H9 (cell line): ENCODE measurements around the gene GNAO1. TPM values are rescaled to one million over a fixed set of nuclear protein-coding genes. Genes with fewer than 3 reads are reported as not detected.

Experiments used
- DNase-seq: peaks from one replicate; pipeline ENCODE4 v3.0.0-alpha.2; 2017
- H2AFZ ChIP-seq: one replicate; pipeline ENCODE4 v1.6.1; 2013; ENCODE audit warnings: mild to moderate bottlenecking, low read length, control low read depth, moderate library complexity
- H2AK5ac ChIP-seq: 2 replicates; pipeline ENCODE4 v1.6.1; 2013; ENCODE audit warnings: low read length, control low read depth, mixed read lengths; ENCODE audit not compliant: insufficient read length
- H2BK120ac ChIP-seq: one replicate; pipeline ENCODE4 v1.6.1; 2013; ENCODE audit warnings: low read depth, mild to moderate bottlenecking, low read length, control low read depth, inconsistent platforms; ENCODE audit not compliant: poor library complexity, severe bottlenecking
- H2BK12ac ChIP-seq: 2 replicates; pipeline ENCODE4 v1.6.1; 2013; ENCODE audit warnings: low read length, control low read depth, mixed read lengths, low read depth; ENCODE audit not compliant: insufficient read length
- H2BK15ac ChIP-seq: 2 replicates; pipeline ENCODE4 v1.6.1; 2013; ENCODE audit warnings: low read depth, low read length, control low read depth
- H2BK20ac ChIP-seq: one replicate; pipeline ENCODE4 v1.6.1; 2013; ENCODE audit warnings: low read depth, mild to moderate bottlenecking, low read length, control low read depth, inconsistent platforms; ENCODE audit not compliant: poor library complexity, severe bottlenecking
- H2BK5ac ChIP-seq: 2 replicates; pipeline ENCODE4 v1.6.1; 2013; ENCODE audit warnings: low read length, control low read depth, mixed read lengths; ENCODE audit not compliant: insufficient read length
- H3K14ac ChIP-seq: 2 replicates; pipeline ENCODE4 v1.6.1; 2013; ENCODE audit warnings: low read length, control low read depth; ENCODE audit not compliant: insufficient read depth
- H3K18ac ChIP-seq: 2 replicates; pipeline ENCODE4 v1.6.1; 2013; ENCODE audit warnings: low read depth, mild to moderate bottlenecking, mixed read lengths, low read length, control low read depth; ENCODE audit not compliant: insufficient read length
- H3K23ac ChIP-seq: 2 replicates; pipeline ENCODE4 v1.6.1; 2013; ENCODE audit warnings: low read length, control low read depth, mixed read lengths, low read depth; ENCODE audit not compliant: insufficient read length
- H3K23me2 ChIP-seq: 2 replicates; pipeline ENCODE4 v1.6.1; 2013; ENCODE audit warnings: low read depth, mild to moderate bottlenecking, mixed read lengths, low read length, control low read depth; ENCODE audit not compliant: insufficient read length, poor library complexity, severe bottlenecking
- H3K27ac ChIP-seq: 2 replicates; pipeline ENCODE4 v1.5.1; 2013; ENCODE audit warnings: low read length, control low read depth, mixed read lengths, low read depth; ENCODE audit not compliant: insufficient read length
- H3K27me3 ChIP-seq: 2 replicates; pipeline ENCODE4 v1.6.1; 2013; ENCODE audit warnings: low read length, control low read depth, inconsistent platforms; ENCODE audit not compliant: insufficient read depth
- H3K4ac ChIP-seq: 2 replicates; pipeline ENCODE4 v1.6.1; 2013; ENCODE audit warnings: low read depth, mild to moderate bottlenecking, control low read depth, inconsistent platforms, low read length, moderate library complexity
- H3K4me1 ChIP-seq: 2 replicates; pipeline ENCODE4 v1.6.1; 2013; ENCODE audit warnings: low read length, control low read depth, inconsistent platforms; ENCODE audit not compliant: insufficient read depth
- H3K4me2 ChIP-seq: 2 replicates; pipeline ENCODE4 v1.6.1; 2013; ENCODE audit warnings: low read length, control low read depth, mixed read lengths; ENCODE audit not compliant: insufficient read length, insufficient read depth
- H3K56ac ChIP-seq: 2 replicates; pipeline ENCODE4 v1.6.1; 2013; ENCODE audit warnings: low read depth, mild to moderate bottlenecking, mixed read lengths, low read length, control low read depth; ENCODE audit not compliant: insufficient read length
- H3K79me1 ChIP-seq: 2 replicates; pipeline ENCODE4 v1.6.1; 2013; ENCODE audit warnings: low read depth, mild to moderate bottlenecking, moderate library complexity, low read length, control low read depth, inconsistent platforms; ENCODE audit not compliant: insufficient read depth, poor library complexity, severe bottlenecking
- H3K79me2 ChIP-seq: 2 replicates; pipeline ENCODE4 v1.6.1; 2013; ENCODE audit warnings: low read length, control low read depth, inconsistent platforms; ENCODE audit not compliant: insufficient read depth
- H3K9ac ChIP-seq: 2 replicates; pipeline ENCODE4 v1.6.1; 2013; ENCODE audit warnings: low read length, control low read depth, mixed read lengths; ENCODE audit not compliant: insufficient read length; ENCODE audit errors: extremely low read depth
- H3K9me3 ChIP-seq: one replicate; pipeline ENCODE4 v1.6.1; 2013; ENCODE audit warnings: low read depth, low read length, inconsistent platforms; ENCODE audit not compliant: control insufficient read depth
- H3T11ph ChIP-seq: one replicate; pipeline ENCODE4 v1.6.1; 2013; ENCODE audit warnings: mild to moderate bottlenecking, low read length, control low read depth, inconsistent platforms
- H4K20me1 ChIP-seq: one replicate; pipeline ENCODE4 v1.6.1; 2013; ENCODE audit not compliant: control insufficient read depth, insufficient read length, insufficient read depth
- H4K5ac ChIP-seq: 2 replicates; pipeline ENCODE4 v1.6.1; 2013; ENCODE audit warnings: low read depth, mild to moderate bottlenecking, mixed read lengths, low read length, control low read depth; ENCODE audit not compliant: insufficient read length
- H4K8ac ChIP-seq: replicated peaks from 2 replicates; pipeline ENCODE4 v1.6.1; 2013; ENCODE audit warnings: low read length, control low read depth, mixed read lengths, low read depth; ENCODE audit not compliant: insufficient read length
- H4K91ac ChIP-seq: 2 replicates; pipeline ENCODE4 v1.6.1; 2013; ENCODE audit warnings: low read depth, mild to moderate bottlenecking, moderate library complexity, mixed read lengths, low read length, control low read depth; ENCODE audit not compliant: insufficient read length
- H3K27ac Mint-ChIP-seq, 3 experiments: 2 replicates in 2 of 3; 3 replicates in 1 of 3; pipeline ENCODE4 v1.8.0; 2020 to 2021; ENCODE audit warnings: mixed read lengths in 3 of 3, mild to moderate bottlenecking in 1 of 3, moderate library complexity in 1 of 3
- H3K27me3 Mint-ChIP-seq: 2 replicates; pipeline ENCODE4 v1.8.0; 2021; ENCODE audit warnings: low read depth, mild to moderate bottlenecking, moderate library complexity, mixed read lengths
- H3K36me3 Mint-ChIP-seq, 3 experiments: 2 replicates in 2 of 3; 3 replicates in 1 of 3; pipeline ENCODE4 v1.8.0; 2020 to 2021; ENCODE audit warnings: low read depth in 3 of 3, mixed read lengths in 3 of 3; ENCODE audit not compliant: insufficient read depth in 1 of 3
- H3K4me1 Mint-ChIP-seq, 2 experiments: 2 replicates each; pipeline ENCODE4 v1.8.0; 2020; ENCODE audit warnings: mixed read lengths in 2 of 2
- H3K4me3 Mint-ChIP-seq, 2 experiments: 2 replicates in 1 of 2; 3 replicates in 1 of 2; pipeline ENCODE4 v1.8.0; 2020 to 2021; ENCODE audit warnings: mild to moderate bottlenecking in 2 of 2, mixed read lengths in 2 of 2, moderate library complexity in 1 of 2
- H3K9me3 Mint-ChIP-seq, 2 experiments: 2 replicates in 1 of 2; 3 replicates in 1 of 2; pipeline ENCODE4 v1.8.0; 2020; ENCODE audit warnings: mild to moderate bottlenecking in 2 of 2, mixed read lengths in 2 of 2, moderate library complexity in 1 of 2
- CTCF ChIP-seq: fragments of 200-600 bp; sonication (generic); conservative IDR thresholded peaks from 3 replicates; pipeline ENCODE4 v1.8.0; 2021; ENCODE audit warnings: antibody characterized with exemption, mild to moderate bottlenecking
- WGBS: extraction: QIAGEN DNeasy Blood & Tissue Kit; methylation state at CpG from one replicate; pipeline ENCODE4 v1.1.7; 2013; ENCODE audit warnings: missing lambda C conversion rate, low lambda C conversion rate, mixed read lengths; ENCODE audit not compliant: insufficient read length; ENCODE audit errors: extremely low coverage; 5-methylcytosine and 5-hydroxymethylcytosine counted together
- total RNA-seq: library from RNA; stranded (reverse); gene quantifications from 2 replicates; pipeline ENCODE4 v1.2.1, GENCODE V29; 2021

GNAO1 gene
- total RNA-seq, 1 experiment from 2014 or later, result 16.9 TPM

GRCh38 chr16:56300242-56300623 is 108.9 kb downstream of the GNAO1 start:
- no peak overlapping the region for H4K8ac ChIP-seq
- H3K4me2 ChIP-seq, result no peak overlapping the region
- H2BK15ac ChIP-seq, result no peak overlapping the region
- H3K56ac ChIP-seq, result no peak overlapping the region
- no peak overlapping the region for H2BK120ac ChIP-seq
- H3K4ac ChIP-seq, result no peak overlapping the region
- WGBS, result no CpG with 5 or more reads among the region's 4 CpGs
- H3K79me1 ChIP-seq, result no peaks in the 10 kb centered on the region
- H4K91ac ChIP-seq, result no peak overlapping the region
- H3K23ac ChIP-seq, result no peak overlapping the region
- H4K20me1 ChIP-seq, result no peaks in the 10 kb centered on the region
- H3K18ac ChIP-seq, result no peak overlapping the region
- H3K4me1 Mint-ChIP-seq, result peaks cover 28 to 47% of the 10 kb centered on the region in 2 experiments
- no peak overlapping the region for H2BK5ac ChIP-seq
- no peak overlapping the region for H2AK5ac ChIP-seq
- no peak overlapping the region for H2AFZ ChIP-seq
- H3K14ac ChIP-seq, result no peak overlapping the region
- no peak for TF ChIP-seq CTCF
- H3K4me1 ChIP-seq, result peaks cover 2% of the 10 kb centered on the region; the same call in 1 of the 2 replicates
- no peaks in the 10 kb centered on the region for H3K23me2 ChIP-seq
- no peak overlapping the region for H2BK20ac ChIP-seq
- no peak for DNase-seq
- no peak overlapping the region for H3T11ph ChIP-seq
- H2BK12ac ChIP-seq, result no peak overlapping the region
- no peak overlapping the region; a peak in 1 of 7 replicates for H3K27ac Mint-ChIP-seq
- no peaks in the 10 kb centered on the region for H3K9me3 ChIP-seq
- peaks cover 0 to 3% (median 0%) of the 10 kb centered on the region in 3 experiments; a peak in 2 of 7 replicates for H3K36me3 Mint-ChIP-seq
- H3K4me3 Mint-ChIP-seq, result no peak overlapping the region
- no peaks in the 10 kb centered on the region for H3K27me3 ChIP-seq
- no peaks in the 10 kb centered on the region for H3K9me3 Mint-ChIP-seq
- no peak overlapping the region for H3K27ac ChIP-seq
- H3K79me2 ChIP-seq, result no peaks in the 10 kb centered on the region
- H3K27me3 Mint-ChIP-seq, result peaks cover 24% of the 10 kb centered on the region
- H3K9ac ChIP-seq, result no peak overlapping the region
- H4K5ac ChIP-seq, result no peak overlapping the region
